Testis (tissue), 2 donors: ENCODE measurements around the gene OTOP3.

ENCODE experiments used
- POLR2A ChIP-seq: fragments of 450-650 bp; IDR thresholded peaks from one replicate; pipeline ENCODE4 v1.6.1; 2017; ENCODE audit warnings: antibody characterized with exemption, mild to moderate bottlenecking, moderate library complexity
- TF ChIP-seq, protein P1 (sequence below), 3 experiments: fragments of 450-650 bp in 2 of 3; fragments of 200-600 bp in 1 of 3; sonication (generic) in 1 of 3; IDR thresholded peaks; one replicate each; pipeline ENCODE4 v1.5.1; 2016 to 2019; ENCODE audit warnings: antibody characterized with exemption in 3 of 3, mild to moderate bottlenecking in 2 of 3, moderate library complexity in 1 of 3

DNA sequence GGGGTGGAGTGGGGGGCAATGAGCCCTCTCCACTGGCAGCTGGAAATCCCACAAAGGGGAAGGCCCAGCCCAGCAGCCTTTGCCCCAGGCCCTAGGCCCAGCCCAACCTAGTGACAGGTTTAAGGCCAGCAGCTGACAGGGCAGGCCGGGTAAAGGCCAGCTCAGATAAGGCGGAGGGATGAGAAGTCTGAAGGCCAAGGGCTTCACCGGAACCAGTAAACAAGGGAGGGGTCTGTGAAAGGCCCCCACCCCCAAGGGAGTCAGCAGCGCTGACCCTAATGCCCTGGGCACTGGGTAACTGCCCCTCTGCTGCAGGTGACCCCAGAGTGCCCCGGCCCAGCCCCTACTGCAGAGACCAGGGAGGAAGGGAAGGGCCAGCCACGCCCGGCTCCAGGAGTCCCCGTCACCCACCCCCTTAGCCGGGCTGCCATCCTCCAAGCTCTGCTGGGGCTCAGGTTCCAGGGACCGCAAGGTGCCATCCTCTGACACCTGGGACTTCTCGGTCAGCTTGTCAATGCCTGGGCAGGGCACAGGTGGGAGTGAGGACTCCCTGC, 17.5 kb downstream of the OTOP3 start:
- TF ChIP-seq, protein P1, sequence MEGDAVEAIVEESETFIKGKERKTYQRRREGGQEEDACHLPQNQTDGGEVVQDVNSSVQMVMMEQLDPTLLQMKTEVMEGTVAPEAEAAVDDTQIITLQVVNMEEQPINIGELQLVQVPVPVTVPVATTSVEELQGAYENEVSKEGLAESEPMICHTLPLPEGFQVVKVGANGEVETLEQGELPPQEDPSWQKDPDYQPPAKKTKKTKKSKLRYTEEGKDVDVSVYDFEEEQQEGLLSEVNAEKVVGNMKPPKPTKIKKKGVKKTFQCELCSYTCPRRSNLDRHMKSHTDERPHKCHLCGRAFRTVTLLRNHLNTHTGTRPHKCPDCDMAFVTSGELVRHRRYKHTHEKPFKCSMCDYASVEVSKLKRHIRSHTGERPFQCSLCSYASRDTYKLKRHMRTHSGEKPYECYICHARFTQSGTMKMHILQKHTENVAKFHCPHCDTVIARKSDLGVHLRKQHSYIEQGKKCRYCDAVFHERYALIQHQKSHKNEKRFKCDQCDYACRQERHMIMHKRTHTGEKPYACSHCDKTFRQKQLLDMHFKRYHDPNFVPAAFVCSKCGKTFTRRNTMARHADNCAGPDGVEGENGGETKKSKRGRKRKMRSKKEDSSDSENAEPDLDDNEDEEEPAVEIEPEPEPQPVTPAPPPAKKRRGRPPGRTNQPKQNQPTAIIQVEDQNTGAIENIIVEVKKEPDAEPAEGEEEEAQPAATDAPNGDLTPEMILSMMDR (IDR thresholded peaks at IDR 0.05), result no peak
- no peak for TF ChIP-seq POLR2A
